ENCODE data around the gene EXD3. TPM values are rescaled to one million over a fixed set of nuclear protein-coding genes. Genes with fewer than 3 reads are reported as not detected.

Gene EXD3
- total and polyA plus RNA-seq, 9 of the 15 experiments (the other 6 are each of a cell fraction or from before 2014, with no cell fraction given), result 0.29 to 12.5 (median 3.9) TPM

GRCh38 chr9:137464291-137464999, 41.5 kb upstream of the EXD3 start:
- no peak overlapping the region for H2AFZ ChIP-seq (ENCODE audit: low read depth, low read length)
- intact Hi-C loops (cut with micrococcal nuclease) (no loop called here), in situ Hi-C loops (cut with MboI) (no loop called here)
- no peaks in the 10 kb centered on the region for H4K20me1 ChIP-seq (replicated peaks; ENCODE audit: control insufficient read depth, insufficient read depth, low read length)
- BruUV-seq (replicated peaks), result no TSS peak
- H3K9me1 ChIP-seq (ENCODE audit: control insufficient read depth, insufficient read depth, low read length), result no peaks in the 10 kb centered on the region
- ChIA-PET POLR2A (no interaction called here), CTCF (ENCODE audit: low intra/inter-chr PET ratio) (interaction anchor here (0.6 kb wide), 1 partner anchor 1112 kb away, joined by 4 read pairs; no protein-coding TSS in a partner anchor)
- H3K4me1 ChIP-seq (replicated peaks in 1 of 2; ENCODE audit: control insufficient read depth in 2 of 2, insufficient read depth in 2 of 2, low read length in 2 of 2), result peaks cover 16 to 74% of the 10 kb centered on the region in 2 experiments
- no peak for ATAC-seq
- no peak overlapping the region for H3K27ac ChIP-seq (ENCODE audit: extremely low read depth, low read depth, low read length)
- TF ChIP-seq SMARCB1 (IDR thresholded peaks at IDR 0.05; ENCODE audit: insufficient read length, low read depth), result no peak
- no peak for TF ChIP-seq MCM7 (IDR thresholded peaks at IDR 0.05)
- TF ChIP-seq POU5F1 (IDR thresholded peaks at IDR 0.05; ENCODE audit: borderline replicate concordance, low read depth, low read length, partially characterized antibody), result no peak
- TF ChIP-seq FOXP1 (CRISPR knock-in tag; IDR thresholded peaks at IDR 0.05), result no peak
- no peak for TF ChIP-seq TRIM28 (IDR thresholded peaks at IDR 0.05)
- TF ChIP-seq E2F5 (CRISPR knock-in tag; IDR thresholded peaks at IDR 0.05), result no peak
- TF ChIP-seq CLOCK (CRISPR knock-in tag; IDR thresholded peaks at IDR 0.05; ENCODE audit: borderline replicate concordance), result no peak
- no peak for TF ChIP-seq MXI1 (IDR thresholded peaks at IDR 0.05; ENCODE audit: low read depth, low read length)
- no peak for FAIRE-seq
- DNase-seq (ENCODE audit: extremely low read depth in 1 of 4, low spot score in 3 of 4), result no peak
- no peaks in the 10 kb centered on the region for H3K79me2 ChIP-seq (ENCODE audit: control insufficient read depth, insufficient read depth, low read length)
- 70% methylated on average over 23 of the region's 28 CpGs for WGBS (ENCODE audit: insufficient coverage, low coverage, missing lambda C conversion rate)
- H3K9me3 ChIP-seq (replicated peaks; ENCODE audit: control insufficient read depth, insufficient read depth, low read depth, low read length), result no peaks in the 10 kb centered on the region
- no peak overlapping the region for H3K4me2 ChIP-seq (ENCODE audit: insufficient read depth, low read length)
- H3K4me3 ChIP-seq, result no peak overlapping the region
- H3K9ac ChIP-seq (ENCODE audit: insufficient read depth in 1 of 2, low read depth in 2 of 2, low read length in 2 of 2), result no peak overlapping the region; a peak in 1 of 4 replicates
- no peaks in the 10 kb centered on the region for H3K36me3 ChIP-seq (ENCODE audit: control insufficient read depth, insufficient read depth, low read length)
- no peaks in the 10 kb centered on the region for H3K27me3 ChIP-seq (ENCODE audit: control insufficient read depth in 2 of 2, insufficient read depth in 2 of 2, low read length in 2 of 2)
